HG03460 (cell line): ENCODE results near the gene ALDOA.
A peak's percentile ranks its signal among the peaks of the same experiment; 100 is the strongest.

Experiments used
- ATAC-seq: cut with Tn5 transposase; IDR thresholded peaks from one replicate; pipeline ENCODE4 v1.9.1; 2021; ENCODE audit not compliant: unreplicated experiment

ALDOA gene

DNA sequence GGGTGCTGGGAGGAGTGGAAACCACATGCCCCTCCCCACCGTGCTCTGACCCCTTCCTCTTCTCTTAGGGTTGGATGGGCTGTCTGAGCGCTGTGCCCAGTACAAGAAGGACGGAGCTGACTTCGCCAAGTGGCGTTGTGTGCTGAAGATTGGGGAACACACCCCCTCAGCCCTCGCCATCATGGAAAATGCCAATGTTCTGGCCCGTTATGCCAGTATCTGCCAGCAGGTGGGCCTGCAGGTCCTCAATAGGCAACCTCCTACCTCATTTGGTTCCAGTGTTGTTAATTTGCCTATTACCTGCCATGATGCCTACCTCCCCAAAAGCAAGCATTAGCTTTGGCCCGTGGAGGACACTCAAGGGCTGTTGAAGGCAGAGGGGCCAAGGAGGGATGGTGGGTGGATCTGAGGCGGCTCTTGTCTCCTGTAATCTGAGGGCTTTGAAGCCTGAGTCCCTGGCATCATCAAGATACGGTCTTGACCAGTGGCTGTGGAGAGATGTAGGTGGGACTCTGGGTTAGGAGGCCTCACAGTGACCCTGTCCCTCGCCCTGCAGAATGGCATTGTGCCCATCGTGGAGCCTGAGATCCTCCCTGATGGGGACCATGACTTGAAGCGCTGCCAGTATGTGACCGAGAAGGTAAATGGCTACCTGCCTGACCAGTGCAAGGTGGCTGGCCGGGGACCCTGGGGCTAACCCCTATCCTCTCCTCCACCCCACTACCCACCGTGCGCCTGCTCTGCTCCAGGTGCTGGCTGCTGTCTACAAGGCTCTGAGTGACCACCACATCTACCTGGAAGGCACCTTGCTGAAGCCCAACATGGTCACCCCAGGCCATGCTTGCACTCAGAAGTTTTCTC is 3.4 kb downstream of the ALDOA start:
- ATAC-seq: no peak

DNA sequence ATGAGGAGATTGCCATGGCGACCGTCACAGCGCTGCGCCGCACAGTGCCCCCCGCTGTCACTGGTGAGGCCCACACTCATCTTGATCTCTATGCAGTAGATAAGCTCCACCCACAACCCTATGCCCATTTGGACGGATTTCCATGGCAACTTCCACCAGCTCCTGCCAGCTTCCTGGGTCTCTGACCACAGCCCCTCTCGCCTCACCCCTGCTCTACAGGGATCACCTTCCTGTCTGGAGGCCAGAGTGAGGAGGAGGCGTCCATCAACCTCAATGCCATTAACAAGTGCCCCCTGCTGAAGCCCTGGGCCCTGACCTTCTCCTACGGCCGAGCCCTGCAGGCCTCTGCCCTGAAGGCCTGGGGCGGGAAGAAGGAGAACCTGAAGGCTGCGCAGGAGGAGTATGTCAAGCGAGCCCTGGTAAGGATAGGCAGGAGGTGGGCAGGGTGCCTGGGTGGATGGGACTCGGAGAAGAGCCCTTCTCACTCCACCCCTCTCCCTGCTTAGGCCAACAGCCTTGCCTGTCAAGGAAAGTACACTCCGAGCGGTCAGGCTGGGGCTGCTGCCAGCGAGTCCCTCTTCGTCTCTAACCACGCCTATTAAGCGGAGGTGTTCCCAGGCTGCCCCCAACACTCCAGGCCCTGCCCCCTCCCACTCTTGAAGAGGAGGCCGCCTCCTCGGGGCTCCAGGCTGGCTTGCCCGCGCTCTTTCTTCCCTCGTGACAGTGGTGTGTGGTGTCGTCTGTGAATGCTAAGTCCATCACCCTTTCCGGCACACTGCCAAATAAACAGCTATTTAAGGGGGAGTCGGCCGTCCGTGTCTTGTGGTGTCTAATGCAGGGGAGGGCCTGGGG is 4.3 kb downstream of the ALDOA start:
- no peak for ATAC-seq

DNA sequence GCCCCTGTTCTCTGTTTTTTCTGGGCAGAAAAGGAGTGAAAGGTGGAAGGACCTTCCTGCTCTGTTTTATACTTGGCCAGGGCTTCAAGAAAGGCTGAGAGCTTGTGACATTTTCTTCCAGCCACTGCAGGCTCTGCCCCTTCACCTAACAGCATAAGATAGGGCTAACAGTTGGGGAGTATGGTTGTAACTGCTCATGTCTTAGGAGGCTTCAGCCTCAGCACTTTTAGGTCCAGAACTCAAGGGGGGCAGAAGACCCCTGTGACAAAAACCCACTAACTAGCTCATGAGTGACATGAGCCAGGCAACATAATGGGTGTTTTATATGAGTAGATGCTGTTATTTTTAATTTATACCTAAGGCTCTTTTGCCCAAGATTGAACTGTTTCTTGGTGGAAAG is 4.9 kb downstream of the ALDOA start:
- no peak for ATAC-seq

DNA sequence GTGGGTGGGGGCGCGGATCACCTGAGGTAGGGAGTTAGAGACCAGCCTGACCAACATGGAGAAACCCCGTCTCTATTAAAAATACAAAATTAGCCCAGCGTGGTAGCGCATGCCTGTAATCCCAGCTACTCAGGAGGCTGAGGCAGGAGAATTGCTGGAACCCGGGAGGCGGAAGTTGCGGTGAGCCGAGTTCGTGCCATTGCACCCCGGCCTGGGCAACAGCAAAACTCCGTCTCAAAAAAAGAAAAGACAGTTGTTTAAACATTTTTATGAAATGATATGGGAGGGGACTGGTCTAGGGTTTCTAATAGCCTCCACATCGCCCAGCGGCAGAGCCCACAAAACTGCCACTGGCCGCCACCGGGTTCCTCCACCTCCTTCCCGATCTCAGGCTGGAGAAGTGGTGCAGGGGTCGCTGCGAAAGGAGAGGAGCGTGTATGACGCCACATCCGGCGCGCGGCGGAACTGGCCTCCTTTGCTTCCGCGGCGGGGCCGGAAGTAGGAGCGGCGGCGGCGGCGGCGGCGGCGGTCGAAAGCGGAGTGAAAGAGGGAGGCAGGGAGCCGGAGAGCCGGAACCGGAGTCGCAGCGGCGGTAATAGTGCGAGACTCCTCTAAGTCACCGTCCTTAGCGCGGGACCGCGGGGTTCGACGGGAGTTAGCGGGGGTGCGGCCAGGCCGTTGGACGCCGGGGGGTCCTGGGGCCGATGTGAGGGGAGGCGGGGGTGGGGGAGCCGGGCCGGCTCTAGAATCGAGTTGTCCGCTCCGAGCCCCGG is 10.1 kb downstream of the ALDOA start, which contains the start of gene PPP4C:
PPP4C (plus strand) TSS at position 492 of the 773 bp plus-strand sequence. CDS start 384 bp downstream, outside the sequence.
- peak; percentile 64 for ATAC-seq

DNA sequence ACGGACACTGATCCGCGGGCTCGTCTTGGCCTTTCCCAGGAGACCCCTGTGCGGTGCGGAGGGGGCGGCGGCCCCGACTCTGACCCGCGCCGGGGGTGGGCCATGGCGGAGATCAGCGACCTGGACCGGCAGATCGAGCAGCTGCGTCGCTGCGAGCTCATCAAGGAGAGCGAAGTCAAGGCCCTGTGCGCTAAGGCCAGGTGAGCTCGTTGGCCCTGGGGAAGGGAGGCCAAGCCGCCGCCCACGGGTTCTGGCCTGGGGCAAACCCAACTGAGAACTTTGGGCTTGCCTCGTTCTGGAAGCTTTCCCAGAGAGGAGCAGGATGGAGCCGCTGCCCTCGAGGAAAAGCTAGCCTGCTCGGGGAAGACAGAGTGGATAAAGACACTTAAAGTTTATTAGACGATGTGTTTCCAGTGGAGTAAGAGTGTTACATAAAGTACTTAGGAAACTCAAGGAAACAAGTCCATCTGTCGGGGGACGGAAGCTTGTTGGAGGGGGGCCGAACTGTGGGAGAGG is 10.8 kb downstream of the ALDOA start:
- peak; percentile 23 for ATAC-seq

DNA sequence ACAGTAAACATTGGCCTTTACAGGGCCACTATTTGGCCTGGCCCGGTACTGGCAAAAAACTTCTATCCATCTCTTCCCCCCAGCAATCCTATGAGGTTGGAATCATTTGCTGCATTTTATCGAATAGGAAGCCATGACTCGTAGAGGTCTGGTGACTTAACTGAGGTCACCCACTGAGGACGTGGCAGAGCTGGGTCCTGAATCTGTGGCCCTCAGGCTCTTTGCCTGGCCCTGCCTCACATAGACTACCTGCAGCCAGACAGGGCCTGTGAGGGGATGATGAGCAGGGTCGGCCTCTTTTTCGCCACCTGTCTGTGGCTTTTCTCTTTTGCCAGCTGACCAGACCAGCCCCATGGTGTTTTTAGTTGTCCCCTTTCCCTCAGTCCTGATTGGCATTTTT is 12.1 kb downstream of the ALDOA start:
- no peak for ATAC-seq

DNA sequence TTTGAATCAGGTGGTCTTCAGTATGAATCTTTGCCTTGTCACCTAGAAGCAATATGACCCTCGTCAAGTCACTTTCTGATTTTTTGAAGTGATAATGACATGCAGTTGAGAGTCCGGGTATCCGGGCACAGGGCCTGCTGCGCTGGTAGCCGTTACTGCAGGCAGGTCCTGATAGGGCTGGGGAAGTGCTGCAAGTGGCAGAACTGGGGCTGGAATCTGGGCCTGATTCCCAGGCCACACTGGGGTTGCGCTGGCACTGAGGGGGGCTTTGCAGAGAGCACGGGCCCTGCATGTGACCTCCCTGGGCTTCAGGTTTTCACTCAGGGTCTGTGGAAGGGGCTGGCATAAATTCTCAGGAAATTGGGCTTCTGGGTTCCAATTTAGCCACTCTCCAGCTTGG is 13.2 kb downstream of the ALDOA start:
- ATAC-seq: no peak

DNA sequence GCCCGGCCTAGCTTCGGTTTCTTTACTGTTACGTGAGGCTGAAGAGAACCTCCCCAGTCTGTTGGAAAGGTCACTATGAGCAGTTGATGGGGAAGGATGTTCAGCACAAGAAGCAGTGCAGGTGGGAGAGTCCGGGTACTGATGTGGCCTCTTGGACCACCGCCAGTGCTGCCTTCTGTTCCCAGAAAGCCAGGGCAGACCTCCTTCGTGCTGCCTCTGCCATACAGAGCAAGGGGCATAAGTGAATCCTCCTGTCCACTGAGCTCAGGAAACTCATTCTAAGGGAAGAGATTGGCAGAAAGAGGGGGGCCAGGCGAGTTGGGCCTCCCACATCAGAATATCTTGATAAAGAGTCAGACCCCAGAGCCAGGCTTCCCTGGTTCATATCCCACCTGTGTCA is 13.9 kb downstream of the ALDOA start:
- ATAC-seq: no peak

DNA sequence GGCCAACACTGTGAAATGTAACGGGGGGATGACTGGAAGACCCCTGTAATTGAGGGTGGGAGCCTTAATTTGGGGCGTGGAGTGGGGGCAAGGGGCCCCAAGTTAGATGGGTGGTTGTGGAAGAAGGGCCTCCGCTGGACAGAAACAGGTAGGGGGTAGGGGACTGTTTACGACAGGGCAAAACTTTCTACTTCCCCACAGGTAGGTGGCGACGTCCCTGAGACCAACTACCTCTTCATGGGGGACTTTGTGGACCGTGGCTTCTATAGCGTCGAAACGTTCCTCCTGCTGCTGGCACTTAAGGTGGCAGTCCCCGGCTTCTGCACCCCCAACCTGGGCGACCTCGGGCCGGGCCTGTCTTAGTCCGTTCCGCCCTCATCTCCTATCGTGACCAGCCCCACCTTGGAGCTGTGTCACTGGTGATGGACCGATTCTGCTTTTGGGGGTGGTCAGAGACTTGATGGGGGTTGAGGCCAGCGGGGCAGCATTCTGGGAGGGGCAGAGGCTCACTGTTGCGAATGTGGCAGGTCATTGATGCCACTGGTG is 17.1 kb downstream of the ALDOA start:
- ATAC-seq: no peak

DNA sequence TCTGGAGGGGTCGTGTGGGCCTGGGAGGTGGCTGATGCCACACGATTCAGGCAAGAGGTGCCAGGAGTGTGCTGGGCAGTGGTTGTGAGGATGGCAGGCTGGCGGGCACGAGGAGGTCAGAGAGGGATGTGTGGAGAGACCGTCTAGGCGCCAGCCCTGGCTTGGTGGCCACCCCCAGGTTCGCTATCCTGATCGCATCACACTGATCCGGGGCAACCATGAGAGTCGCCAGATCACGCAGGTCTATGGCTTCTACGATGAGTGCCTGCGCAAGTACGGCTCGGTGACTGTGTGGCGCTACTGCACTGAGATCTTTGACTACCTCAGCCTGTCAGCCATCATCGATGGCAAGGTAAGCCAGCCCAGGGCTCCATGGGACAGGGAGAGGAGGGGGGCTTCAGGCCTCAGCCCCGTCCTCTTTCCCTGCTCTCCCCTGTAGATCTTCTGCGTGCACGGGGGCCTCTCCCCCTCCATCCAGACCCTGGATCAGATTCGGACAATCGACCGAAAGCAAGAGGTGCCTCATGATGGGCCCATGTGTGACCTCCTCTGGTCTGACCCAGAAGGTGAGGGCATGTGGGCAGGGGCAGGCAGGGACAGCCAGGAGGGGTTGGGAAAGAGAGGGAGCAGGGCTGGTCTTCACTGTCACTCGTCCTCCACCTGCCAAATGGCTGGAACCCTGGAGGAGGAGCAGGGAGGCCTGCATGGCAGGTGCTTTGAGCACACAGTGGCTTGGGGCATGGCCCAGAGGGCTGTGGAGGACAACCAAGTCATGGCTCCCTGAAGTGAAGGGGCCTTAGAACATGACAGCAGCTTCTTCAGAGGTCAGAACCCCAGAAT is 17.9 kb downstream of the ALDOA start:
- no peak for ATAC-seq

DNA sequence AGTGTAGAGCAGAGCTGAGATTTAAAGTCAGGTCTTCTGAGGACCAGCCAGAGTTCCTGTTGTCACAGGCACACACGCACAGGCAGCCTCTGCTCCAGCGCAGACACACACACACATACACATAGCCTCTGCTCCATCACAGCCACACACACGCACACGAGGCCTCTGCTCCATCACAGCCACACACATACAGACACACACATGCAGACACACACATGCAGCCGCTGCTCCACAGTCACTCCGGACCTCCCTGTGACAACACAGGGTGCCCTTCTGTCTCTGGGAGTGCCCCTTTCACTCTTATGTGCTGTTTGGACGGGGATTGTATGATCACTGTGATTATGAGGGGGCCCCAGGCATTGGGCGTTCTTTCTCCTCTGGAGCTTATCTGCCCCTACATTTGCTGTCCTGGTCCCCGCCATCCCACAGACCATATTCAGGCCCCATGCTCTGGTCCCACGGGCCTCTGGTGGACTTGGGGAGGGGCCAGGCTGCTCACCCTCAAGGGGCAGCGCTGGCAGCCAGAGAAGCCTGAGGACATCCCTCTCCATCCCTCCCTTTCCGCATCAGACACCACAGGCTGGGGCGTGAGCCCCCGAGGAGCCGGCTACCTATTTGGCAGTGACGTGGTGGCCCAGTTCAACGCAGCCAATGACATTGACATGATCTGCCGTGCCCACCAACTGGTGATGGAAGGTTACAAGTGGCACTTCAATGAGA is 18.7 kb downstream of the ALDOA start:
- ATAC-seq: no peak

DNA sequence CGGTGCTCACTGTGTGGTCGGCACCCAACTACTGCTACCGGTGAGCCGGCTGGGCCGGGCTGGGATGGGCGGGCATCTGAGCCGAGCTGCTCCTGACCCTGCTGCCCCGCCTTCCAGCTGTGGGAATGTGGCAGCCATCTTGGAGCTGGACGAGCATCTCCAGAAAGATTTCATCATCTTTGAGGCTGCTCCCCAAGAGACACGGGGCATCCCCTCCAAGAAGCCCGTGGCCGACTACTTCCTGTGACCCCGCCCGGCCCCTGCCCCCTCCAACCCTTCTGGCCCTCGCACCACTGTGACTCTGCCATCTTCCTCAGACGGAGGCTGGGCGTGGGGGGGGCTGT is 19.2 kb downstream of the ALDOA start:
- no peak for ATAC-seq

DNA sequence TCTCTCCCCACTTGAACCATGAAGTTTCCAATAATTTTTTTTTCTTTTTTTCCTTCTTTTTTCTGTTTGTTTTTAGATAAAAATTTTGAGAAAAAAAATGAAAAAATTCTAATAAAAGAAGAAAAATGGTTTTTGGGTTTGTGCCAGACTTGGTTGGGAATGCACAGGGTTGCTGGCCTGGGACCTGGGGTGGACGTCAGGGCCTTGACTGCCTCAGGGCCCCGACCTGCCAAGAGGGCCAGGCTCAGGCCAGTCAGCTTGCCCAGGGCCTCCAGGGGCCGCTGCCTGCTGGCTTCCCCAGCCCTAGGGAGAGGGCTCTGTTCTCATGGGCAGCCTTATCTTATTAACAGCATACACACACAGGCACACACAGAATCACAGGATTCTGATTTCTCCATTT is 19.7 kb downstream of the ALDOA start:
- ATAC-seq: no peak

DNA sequence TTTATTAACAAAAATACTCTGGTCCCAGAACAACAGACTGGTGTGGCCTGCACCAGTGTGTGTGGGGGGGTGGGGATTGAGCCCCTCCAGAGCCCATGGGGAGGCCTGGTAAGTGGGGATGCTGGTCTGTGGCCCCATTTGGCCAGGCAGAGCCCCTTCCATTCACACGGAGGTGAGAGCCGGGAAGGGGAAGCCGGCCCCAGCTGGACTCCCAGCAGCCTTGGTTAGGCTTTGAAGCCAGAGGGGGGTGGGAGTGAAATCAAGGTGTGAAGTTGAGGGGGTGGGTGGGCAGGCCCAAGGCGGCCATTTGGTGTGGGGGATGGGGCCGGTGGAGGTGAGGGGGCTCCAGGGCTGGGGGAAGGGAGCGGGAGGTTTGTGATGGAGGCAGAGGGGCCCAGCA is 20.3 kb downstream of the ALDOA start:
- no peak for ATAC-seq

DNA sequence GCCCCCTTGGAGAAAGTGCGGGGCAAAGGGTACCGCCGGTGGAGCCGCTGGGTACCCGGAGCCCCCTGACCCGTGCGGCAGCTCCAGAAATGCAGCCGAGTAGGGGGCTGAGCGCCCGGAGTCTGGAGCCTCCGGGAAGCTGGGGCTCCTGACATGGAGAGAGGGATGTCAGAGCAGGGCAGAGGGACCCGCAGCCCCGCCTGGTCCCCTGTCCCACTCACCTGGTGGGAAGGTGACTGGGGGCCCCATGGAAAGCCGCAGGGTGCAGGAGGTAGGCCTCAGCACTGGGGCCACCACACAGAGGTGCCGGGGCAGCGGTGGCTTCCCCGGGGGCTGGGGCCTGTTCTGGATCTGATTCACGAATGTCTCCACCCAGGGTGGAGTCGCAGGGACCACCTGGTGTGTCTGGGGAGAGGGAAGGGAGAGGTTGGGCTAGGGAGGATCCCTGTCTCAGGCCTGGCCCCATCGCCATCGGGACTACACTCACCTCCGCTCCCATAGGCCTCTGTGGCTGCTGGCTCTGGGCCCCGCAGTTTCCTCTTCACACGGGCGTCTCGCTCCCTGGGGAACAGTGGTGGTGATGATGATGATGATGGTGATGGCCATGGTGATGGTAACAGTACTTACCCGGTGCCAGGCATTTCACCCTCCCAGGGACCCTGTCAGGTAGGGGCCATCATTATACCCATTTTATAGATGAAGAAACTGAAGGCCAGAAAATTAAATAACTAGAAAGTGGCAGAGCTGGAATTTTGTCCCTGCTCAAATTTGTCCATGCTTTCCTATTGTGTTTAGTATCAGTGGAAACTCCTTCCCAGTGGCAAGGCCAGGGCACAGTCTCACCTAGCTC is 21.0 kb downstream of the ALDOA start:
- ATAC-seq: no peak

DNA sequence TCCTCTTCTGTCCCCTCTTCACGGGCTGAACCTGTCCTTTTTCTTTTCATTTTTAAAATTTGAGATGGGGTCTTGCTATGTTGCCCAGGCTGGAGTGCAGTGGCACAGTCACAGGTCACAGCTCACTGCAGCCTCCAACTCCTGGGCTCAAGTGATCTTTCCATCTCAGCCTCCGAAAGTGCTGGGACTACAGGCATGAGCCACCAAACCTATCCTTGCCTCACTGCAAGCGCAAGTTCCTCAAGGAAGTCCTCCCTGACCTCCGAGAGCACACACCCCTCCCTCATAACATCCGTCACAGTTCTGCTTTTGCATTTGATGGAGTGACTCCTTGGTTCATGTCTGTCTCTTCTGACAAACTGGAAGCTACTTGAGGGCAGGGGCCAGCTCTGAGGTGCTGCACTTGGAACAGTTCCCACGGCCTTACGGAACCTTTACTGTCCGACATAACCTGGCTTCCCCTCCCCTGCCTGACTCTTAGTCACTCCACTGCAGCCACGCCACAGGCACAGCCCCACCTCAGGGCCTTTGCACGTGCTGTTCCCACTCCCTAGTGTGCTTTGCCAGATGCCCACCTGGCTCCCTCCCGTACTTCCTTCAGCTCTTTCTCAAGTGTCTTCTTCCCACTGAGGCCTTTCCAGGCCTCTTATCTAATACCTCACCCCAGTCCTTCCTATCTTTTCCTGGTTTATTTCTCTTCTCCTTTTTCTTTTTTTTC is 21.8 kb downstream of the ALDOA start:
- no peak for ATAC-seq

DNA sequence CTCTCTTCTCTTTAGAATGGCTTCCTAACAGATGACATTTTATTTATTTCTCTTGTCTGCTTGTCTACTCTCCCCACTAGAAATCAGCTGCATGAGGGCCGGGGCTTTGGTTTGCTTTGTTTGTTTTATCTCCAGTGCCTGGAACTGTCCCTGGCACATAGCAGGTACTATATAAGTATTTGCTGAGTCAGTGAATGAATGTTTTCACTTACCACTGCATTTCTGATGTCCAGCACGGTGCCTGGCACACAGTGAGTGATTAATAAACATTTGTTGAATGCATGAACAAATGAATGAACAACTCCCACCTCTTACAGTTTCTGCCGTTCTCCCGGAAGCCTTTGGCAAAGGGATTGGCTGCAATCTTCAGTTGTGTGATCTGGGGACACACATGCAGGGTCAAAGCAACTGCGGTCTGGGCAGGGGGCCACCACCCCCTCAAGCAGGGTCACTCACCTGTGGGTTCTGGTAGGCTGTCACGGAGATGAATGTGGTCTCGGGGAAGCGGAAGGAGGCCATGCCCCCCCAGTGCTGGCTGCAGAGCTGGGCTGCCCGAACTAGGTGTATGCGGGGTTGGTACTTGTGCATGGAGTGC is 22.8 kb downstream of the ALDOA start:
- no peak for ATAC-seq
